PC-3 (cell line): ENCODE results near the gene SUGCT. TPM values are rescaled to one million over a fixed set of nuclear protein-coding genes. Genes with fewer than 3 reads are reported as not detected.

Source experiments
- ATAC-seq: fragments of 200-7000 bp; cut with Tn5 transposase; 2 replicates; pipeline ENCODE4 v1.9.1; 2020; ENCODE audit warnings: mild to moderate bottlenecking, moderate library complexity
- BruUV-seq: library from RNA; stranded (reverse); fragments of 400-500 nt; replicated peaks from 2 replicates; lab custom pipeline; 2021; lab: Mats Ljungman, UMichigan
- CTCF ChIA-PET: fragments of 300-600 bp; sonication (Branson Sonifier 250); formaldehyde crosslinking; loops from one replicate; lab custom pipeline; 2022; ENCODE audit warnings: antibody characterized with exemption; lab: Charles Lee
- POLR2A ChIA-PET: fragments of 300-600 bp; sonication (Branson Sonifier 250); formaldehyde crosslinking; loops from one replicate; lab custom pipeline; 2022; ENCODE audit warnings: antibody characterized with exemption; ENCODE audit not compliant: unreplicated experiment; lab: Charles Lee
- DNase-seq: peaks from one replicate; pipeline ENCODE4 v3.0.0-alpha.2; 2015
- H2AFZ ChIP-seq: fragments of 300-600 bp; sonication (generic); 2 replicates; pipeline ENCODE4 v1.6.0; 2016; ENCODE audit warnings: antibody characterized with exemption, low read length
- H3F3A ChIP-seq: fragments of 300-600 bp; sonication (generic); one replicate; pipeline ENCODE4 v1.6.0; 2017; ENCODE audit warnings: antibody characterized with exemption, low read length, control low read depth, mild to moderate bottlenecking; ENCODE audit not compliant: unreplicated experiment
- H3K27ac ChIP-seq: fragments of 300-600 bp; sonication (generic); 2 replicates; pipeline ENCODE4 v1.5.1; 2016; ENCODE audit warnings: mild to moderate bottlenecking, low read length
- H3K27me3 ChIP-seq: fragments of 300-600 bp; sonication (generic); 2 replicates; pipeline ENCODE4 v1.6.1; 2016; ENCODE audit warnings: low read length, mixed read lengths
- H3K36me3 ChIP-seq: fragments of 300-600 bp; sonication (generic); 2 replicates; pipeline ENCODE4 v1.6.1; 2016; ENCODE audit warnings: low read depth, mixed run types, low read length, mixed read lengths
- H3K4me1 ChIP-seq: fragments of 300-600 bp; sonication (generic); 2 replicates; pipeline ENCODE4 v1.5.1; 2016; ENCODE audit warnings: low read length; ENCODE audit not compliant: insufficient read depth
- H3K4me2 ChIP-seq: fragments of 300-600 bp; sonication (generic); 2 replicates; pipeline ENCODE4 v1.6.0; 2016; ENCODE audit warnings: low read length
- H3K4me3 ChIP-seq: fragments of 300-600 bp; sonication (generic); 2 replicates; pipeline ENCODE4 v1.5.1; 2016; ENCODE audit warnings: mild to moderate bottlenecking, low read length, mixed read lengths
- H3K79me2 ChIP-seq: fragments of 300-600 bp; sonication (generic); 2 replicates; pipeline ENCODE4 v1.6.1; 2017; ENCODE audit warnings: low read length, mixed read lengths
- H3K9ac ChIP-seq: fragments of 300-600 bp; sonication (generic); 2 replicates; pipeline ENCODE4 v1.6.0; 2016; ENCODE audit warnings: mild to moderate bottlenecking, low read length
- H3K9me2 ChIP-seq: fragments of 300-600 bp; sonication (generic); replicated peaks from 2 replicates; pipeline ENCODE4 v1.6.1; 2016; ENCODE audit warnings: mixed run types, low read length, mixed read lengths
- H3K9me3 ChIP-seq: fragments of 300-600 bp; sonication (generic); 2 replicates; pipeline ENCODE4 v1.6.1; 2016; ENCODE audit warnings: low read length, mixed read lengths
- H4K20me1 ChIP-seq: fragments of 300-600 bp; sonication (generic); 2 replicates; pipeline ENCODE4 v1.6.1; 2016; ENCODE audit warnings: low read length, mixed read lengths
- EZH2 ChIP-seq: fragments of 300-600 bp; sonication (generic); IDR thresholded peaks from one replicate; pipeline ENCODE4 v1.6.1; 2017; ENCODE audit warnings: antibody characterized with exemption, mild to moderate bottlenecking, low read length; ENCODE audit not compliant: unreplicated experiment
- EZH2phosphoT487 ChIP-seq: fragments of 300-600 bp; sonication (generic); IDR thresholded peaks from 2 replicates; pipeline ENCODE4 v1.6.1; 2018; ENCODE audit warnings: mild to moderate bottlenecking, antibody characterized with exemption, low read length, borderline replicate concordance
- intact Hi-C: fragments of 100-400 bp; cut with micrococcal nuclease; formaldehyde crosslinking; loops from 2 replicates; pipeline ENCODE4 v1.9.0; 2023
- total RNA-seq: library from RNA; depleted of rRNA; stranded (reverse); fragments of >200 nt; gene quantifications from 2 replicates; pipeline ENCODE4 v1.2.3, GENCODE V29; 2014
- TF ChIP-seq, protein P1 (sequence below): fragments of 300-600 bp; sonication (generic); conservative IDR thresholded peaks from 2 replicates; pipeline ENCODE4 v1.5.1; 2017; ENCODE audit warnings: antibody characterized with exemption, low read depth, mild to moderate bottlenecking, low read length

SUGCT gene
- total RNA-seq, 1 experiment from 2014 or later = 2.9 TPM

GRCh38 chr7:40197527-40197926 is 62.7 kb downstream of the SUGCT start:
- H3K79me2 ChIP-seq = no peaks in the 10 kb centered on the region
- H3K9me2 ChIP-seq = no peaks in the 10 kb centered on the region
- H3F3A ChIP-seq = no peaks in the 10 kb centered on the region
- no peaks in the 10 kb centered on the region for H3K36me3 ChIP-seq
- intact Hi-C loops = no loop called here
- BruUV-seq = no TSS peak
- H4K20me1 ChIP-seq = no peaks in the 10 kb centered on the region
- ChIA-PET POLR2A (no interaction called here), CTCF (no interaction called here)
- H3K4me1 ChIP-seq = no peaks in the 10 kb centered on the region
- no peak overlapping the region for H3K9ac ChIP-seq
- no peak overlapping the region for H2AFZ ChIP-seq
- H3K27ac ChIP-seq = no peak overlapping the region
- no peaks in the 10 kb centered on the region for H3K27me3 ChIP-seq
- no peak overlapping the region for H3K4me3 ChIP-seq
- H3K4me2 ChIP-seq = no peak overlapping the region
- no peak for ATAC-seq
- no peaks in the 10 kb centered on the region for H3K9me3 ChIP-seq
- TF ChIP-seq, protein P1, sequence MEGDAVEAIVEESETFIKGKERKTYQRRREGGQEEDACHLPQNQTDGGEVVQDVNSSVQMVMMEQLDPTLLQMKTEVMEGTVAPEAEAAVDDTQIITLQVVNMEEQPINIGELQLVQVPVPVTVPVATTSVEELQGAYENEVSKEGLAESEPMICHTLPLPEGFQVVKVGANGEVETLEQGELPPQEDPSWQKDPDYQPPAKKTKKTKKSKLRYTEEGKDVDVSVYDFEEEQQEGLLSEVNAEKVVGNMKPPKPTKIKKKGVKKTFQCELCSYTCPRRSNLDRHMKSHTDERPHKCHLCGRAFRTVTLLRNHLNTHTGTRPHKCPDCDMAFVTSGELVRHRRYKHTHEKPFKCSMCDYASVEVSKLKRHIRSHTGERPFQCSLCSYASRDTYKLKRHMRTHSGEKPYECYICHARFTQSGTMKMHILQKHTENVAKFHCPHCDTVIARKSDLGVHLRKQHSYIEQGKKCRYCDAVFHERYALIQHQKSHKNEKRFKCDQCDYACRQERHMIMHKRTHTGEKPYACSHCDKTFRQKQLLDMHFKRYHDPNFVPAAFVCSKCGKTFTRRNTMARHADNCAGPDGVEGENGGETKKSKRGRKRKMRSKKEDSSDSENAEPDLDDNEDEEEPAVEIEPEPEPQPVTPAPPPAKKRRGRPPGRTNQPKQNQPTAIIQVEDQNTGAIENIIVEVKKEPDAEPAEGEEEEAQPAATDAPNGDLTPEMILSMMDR = no peak
- TF ChIP-seq EZH2phosphoT487 = no peak
- TF ChIP-seq EZH2 = no peak
- DNase-seq = no peak

GRCh38 chr7:40199076-40199802 is 64.4 kb downstream of the SUGCT start:
- no peak overlapping the region for H3K9ac ChIP-seq
- no peak overlapping the region for H2AFZ ChIP-seq
- no peaks in the 10 kb centered on the region for H3K27me3 ChIP-seq
- ChIA-PET POLR2A (no interaction called here), CTCF (no interaction called here)
- no peaks in the 10 kb centered on the region for H3K36me3 ChIP-seq
- H3K4me1 ChIP-seq = no peaks in the 10 kb centered on the region
- H3K9me2 ChIP-seq = no peaks in the 10 kb centered on the region
- DNase-seq (peak; percentile 50), ATAC-seq (peak; percentile 77)
- no peaks in the 10 kb centered on the region for H4K20me1 ChIP-seq
- no peak overlapping the region for H3K4me2 ChIP-seq
- H3K9me3 ChIP-seq = no peaks in the 10 kb centered on the region
- BruUV-seq = no TSS peak
- no peak overlapping the region for H3K4me3 ChIP-seq
- no peaks in the 10 kb centered on the region for H3K79me2 ChIP-seq
- H3K27ac ChIP-seq = no peak overlapping the region
- H3F3A ChIP-seq = no peaks in the 10 kb centered on the region
- TF ChIP-seq, protein P1 = peak; percentile 65
- TF ChIP-seq EZH2phosphoT487 = no peak
- intact Hi-C loops = no loop called here

GRCh38 chr7:40200791-40201190 is 66.0 kb downstream of the SUGCT start:
- H3K36me3 ChIP-seq = no peaks in the 10 kb centered on the region

More at GRCh38 chr7:40200791-40201190, 66.0 kb downstream of the SUGCT start:
- no peaks in the 10 kb centered on the region for H3K9me2 ChIP-seq
- H3K27me3 ChIP-seq = no peaks in the 10 kb centered on the region
- ATAC-seq = no peak
- H2AFZ ChIP-seq = no peak overlapping the region
- no peaks in the 10 kb centered on the region for H3K4me1 ChIP-seq
- no peak overlapping the region for H3K4me2 ChIP-seq
- H3K27ac ChIP-seq = no peak overlapping the region
- H4K20me1 ChIP-seq = no peaks in the 10 kb centered on the region
- intact Hi-C loops = no loop called here
- POLR2A ChIA-PET = no interaction called here
- no peaks in the 10 kb centered on the region for H3K79me2 ChIP-seq
- CTCF ChIA-PET = no interaction called here
- H3K4me3 ChIP-seq = no peak overlapping the region
- no peak for TF ChIP-seq EZH2
- TF ChIP-seq EZH2phosphoT487 = no peak
- TF ChIP-seq, protein P1 = no peak
- no peaks in the 10 kb centered on the region for H3F3A ChIP-seq
- no TSS peak for BruUV-seq
- DNase-seq = no peak
- H3K9me3 ChIP-seq = no peaks in the 10 kb centered on the region
- H3K9ac ChIP-seq = no peak overlapping the region
